Measurements from ENCODE around the gene MEF2C. TPM values are rescaled to one million over a fixed set of nuclear protein-coding genes. Genes with fewer than 3 reads are reported as not detected.

MEF2C gene
- total RNA-seq, 1 donor from 2014 or later: 54.2 TPM

DNA sequence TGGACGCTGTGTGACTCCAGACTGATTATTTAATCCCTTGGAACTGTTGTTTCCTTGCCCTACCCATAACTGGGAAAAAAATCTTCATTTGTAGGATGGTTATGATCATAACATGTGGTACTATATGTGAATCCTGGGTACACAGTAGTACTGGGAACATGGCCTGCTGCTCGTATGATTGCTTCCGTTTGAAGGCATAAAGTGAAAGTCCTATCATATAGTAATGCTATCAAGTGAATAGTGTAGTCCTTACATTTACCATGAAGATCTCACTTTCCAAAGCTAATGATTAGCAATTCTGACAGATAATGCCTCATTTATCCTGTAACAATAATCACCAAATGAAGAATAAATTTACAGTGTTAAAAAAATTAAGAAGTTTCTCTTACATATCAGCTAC is 53.2 kb downstream of the MEF2C start:
- intact Hi-C loops (cut with micrococcal nuclease): loop anchor here (5.0 kb wide), 1 partner anchor 53 kb away; the partner anchor contains the start of gene MEF2C
- Histone ChIP-seq H3K9me3 (replicated peaks) (no peaks in the 10 kb centered on the region), H3K27me3 (ENCODE audit: low read depth) (no peaks in the 10 kb centered on the region), H3K4me1 (peaks cover 97% of the 10 kb centered on the region), H3K27ac (replicated peaks) (peak overlapping the region; percentile 89), H3K36me3 (no peaks in the 10 kb centered on the region), H3K4me3 (peak overlapping the region; percentile 47)
- TF ChIP-seq, protein P1, sequence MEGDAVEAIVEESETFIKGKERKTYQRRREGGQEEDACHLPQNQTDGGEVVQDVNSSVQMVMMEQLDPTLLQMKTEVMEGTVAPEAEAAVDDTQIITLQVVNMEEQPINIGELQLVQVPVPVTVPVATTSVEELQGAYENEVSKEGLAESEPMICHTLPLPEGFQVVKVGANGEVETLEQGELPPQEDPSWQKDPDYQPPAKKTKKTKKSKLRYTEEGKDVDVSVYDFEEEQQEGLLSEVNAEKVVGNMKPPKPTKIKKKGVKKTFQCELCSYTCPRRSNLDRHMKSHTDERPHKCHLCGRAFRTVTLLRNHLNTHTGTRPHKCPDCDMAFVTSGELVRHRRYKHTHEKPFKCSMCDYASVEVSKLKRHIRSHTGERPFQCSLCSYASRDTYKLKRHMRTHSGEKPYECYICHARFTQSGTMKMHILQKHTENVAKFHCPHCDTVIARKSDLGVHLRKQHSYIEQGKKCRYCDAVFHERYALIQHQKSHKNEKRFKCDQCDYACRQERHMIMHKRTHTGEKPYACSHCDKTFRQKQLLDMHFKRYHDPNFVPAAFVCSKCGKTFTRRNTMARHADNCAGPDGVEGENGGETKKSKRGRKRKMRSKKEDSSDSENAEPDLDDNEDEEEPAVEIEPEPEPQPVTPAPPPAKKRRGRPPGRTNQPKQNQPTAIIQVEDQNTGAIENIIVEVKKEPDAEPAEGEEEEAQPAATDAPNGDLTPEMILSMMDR (IDR thresholded peaks at IDR 0.05; ENCODE audit: borderline replicate concordance): no peak
- no peak for DNase-seq

DNA sequence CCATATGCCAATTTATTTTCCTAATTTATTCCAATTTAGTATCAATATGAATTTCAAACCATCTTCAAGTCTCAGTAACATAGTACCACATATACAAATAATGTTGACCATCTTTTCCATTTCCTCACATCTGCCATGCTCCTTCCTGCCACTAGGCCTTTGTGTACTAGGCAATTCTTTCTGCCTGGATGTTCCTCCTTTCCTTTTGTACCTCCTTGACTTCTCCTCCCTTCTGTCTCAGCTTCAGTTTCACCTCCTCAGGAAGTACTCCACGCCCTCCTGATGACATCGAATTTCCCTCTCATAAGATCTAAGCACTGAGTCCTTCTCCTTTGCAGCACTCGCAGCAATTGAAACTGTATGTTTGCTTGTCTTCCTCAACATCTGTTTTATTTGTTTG is 53.9 kb downstream of the MEF2C start:
- no peaks in the 10 kb centered on the region for H3K27me3 ChIP-seq (ENCODE audit: low read depth)
- DNase-seq: no peak
- peak overlapping the region; percentile 47 for H3K4me3 ChIP-seq
- H3K36me3 ChIP-seq: no peaks in the 10 kb centered on the region
- TF ChIP-seq, protein P1 (IDR thresholded peaks at IDR 0.05; ENCODE audit: borderline replicate concordance): peak; percentile 59
- intact Hi-C loops (cut with micrococcal nuclease): loop anchor here (5.0 kb wide), 1 partner anchor 53 kb away; the partner anchor contains the start of gene MEF2C
- H3K9me3 ChIP-seq (replicated peaks): no peaks in the 10 kb centered on the region
- peak overlapping the region; percentile 89 for H3K27ac ChIP-seq (replicated peaks)
- peaks cover 97% of the 10 kb centered on the region for H3K4me1 ChIP-seq

DNA sequence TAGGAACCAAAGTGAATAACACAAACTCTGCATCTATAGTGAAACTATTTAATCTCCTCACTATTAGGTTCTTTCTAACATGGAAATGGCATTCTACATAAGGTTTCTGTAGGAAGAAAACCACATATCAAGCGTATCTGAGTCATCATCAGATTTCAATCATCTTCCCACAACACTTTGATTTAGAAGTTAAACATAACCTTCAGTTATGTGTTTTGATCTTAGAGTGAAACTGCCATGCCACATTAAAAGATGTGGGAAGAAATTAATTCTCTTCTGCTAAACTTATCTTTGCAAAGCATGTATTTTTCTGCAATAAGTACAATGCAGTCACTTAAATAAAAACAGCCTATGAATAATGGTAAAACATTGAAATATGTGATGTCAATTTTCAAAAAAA is 55.0 kb downstream of the MEF2C start:
- Histone ChIP-seq H3K27me3 (ENCODE audit: low read depth) (no peaks in the 10 kb centered on the region), H3K9me3 (replicated peaks) (no peaks in the 10 kb centered on the region), H3K36me3 (no peaks in the 10 kb centered on the region), H3K4me3 (peak overlapping the region; percentile 40), H3K27ac (replicated peaks) (peak overlapping the region; percentile 89), H3K4me1 (peaks cover 97% of the 10 kb centered on the region)
- DNase-seq: no peak
- TF ChIP-seq, protein P1 (IDR thresholded peaks at IDR 0.05; ENCODE audit: borderline replicate concordance): no peak
- intact Hi-C loops (cut with micrococcal nuclease): loop anchor here (5.0 kb wide), 1 partner anchor 54 kb away; the partner anchor contains the start of gene MEF2C

DNA sequence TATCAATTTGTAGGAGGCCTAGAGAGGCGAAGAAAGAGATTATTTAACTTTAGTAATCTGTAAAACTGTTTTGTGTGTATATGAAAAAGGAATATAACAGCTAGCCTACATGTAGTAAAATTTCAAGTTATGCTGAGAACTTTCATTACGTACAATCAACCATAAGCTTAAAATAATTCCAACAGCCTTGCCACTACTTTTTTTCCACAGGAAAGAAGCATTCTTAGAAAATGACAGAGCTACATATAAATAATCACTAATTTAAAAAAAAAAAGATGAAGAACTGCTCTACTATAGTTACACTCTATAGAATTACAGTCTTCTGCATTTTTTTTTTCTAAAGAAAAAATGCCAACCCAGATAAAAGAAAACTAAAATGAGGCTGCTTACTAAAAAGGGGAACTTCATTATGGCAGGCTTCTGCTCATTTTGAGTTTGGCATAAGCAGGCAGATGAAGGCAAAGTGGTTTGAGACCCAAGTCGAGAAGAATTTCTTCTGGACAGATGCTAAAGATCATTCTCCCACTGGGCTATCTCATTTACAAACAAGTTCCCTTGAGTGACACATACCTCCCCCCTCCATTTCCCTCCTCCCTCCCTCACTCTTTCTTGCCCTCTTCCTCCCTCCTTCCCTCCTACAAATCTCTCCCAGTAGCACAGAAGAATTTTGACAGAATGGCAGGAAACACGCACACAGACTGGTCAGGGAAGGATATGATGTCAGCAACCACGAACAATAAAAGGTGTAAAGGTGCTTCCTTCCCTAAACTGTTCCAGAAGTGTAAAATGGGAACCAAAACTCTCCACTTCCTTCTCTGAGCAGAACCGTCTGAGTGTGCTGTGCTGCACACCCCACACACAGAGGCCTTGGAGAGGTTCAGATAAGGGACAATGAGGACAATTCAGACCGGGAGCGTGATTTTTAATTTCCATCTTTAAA is 56.1 kb downstream of the MEF2C start:
- no peaks in the 10 kb centered on the region for H3K9me3 ChIP-seq (replicated peaks)
- TF ChIP-seq, protein P1 (IDR thresholded peaks at IDR 0.05; ENCODE audit: borderline replicate concordance): no peak
- peak overlapping the region; percentile 89 for H3K27ac ChIP-seq (replicated peaks)
- no peaks in the 10 kb centered on the region for H3K27me3 ChIP-seq (ENCODE audit: low read depth)
- DNase-seq: no peak
- peaks cover 11% of the 10 kb centered on the region for H3K36me3 ChIP-seq
- peaks cover 90% of the 10 kb centered on the region for H3K4me1 ChIP-seq
- peak overlapping the region; percentile 40 for H3K4me3 ChIP-seq
- intact Hi-C loops (cut with micrococcal nuclease): loop anchor here (5.0 kb wide), 1 partner anchor 55 kb away; the partner anchor contains the start of gene MEF2C

DNA sequence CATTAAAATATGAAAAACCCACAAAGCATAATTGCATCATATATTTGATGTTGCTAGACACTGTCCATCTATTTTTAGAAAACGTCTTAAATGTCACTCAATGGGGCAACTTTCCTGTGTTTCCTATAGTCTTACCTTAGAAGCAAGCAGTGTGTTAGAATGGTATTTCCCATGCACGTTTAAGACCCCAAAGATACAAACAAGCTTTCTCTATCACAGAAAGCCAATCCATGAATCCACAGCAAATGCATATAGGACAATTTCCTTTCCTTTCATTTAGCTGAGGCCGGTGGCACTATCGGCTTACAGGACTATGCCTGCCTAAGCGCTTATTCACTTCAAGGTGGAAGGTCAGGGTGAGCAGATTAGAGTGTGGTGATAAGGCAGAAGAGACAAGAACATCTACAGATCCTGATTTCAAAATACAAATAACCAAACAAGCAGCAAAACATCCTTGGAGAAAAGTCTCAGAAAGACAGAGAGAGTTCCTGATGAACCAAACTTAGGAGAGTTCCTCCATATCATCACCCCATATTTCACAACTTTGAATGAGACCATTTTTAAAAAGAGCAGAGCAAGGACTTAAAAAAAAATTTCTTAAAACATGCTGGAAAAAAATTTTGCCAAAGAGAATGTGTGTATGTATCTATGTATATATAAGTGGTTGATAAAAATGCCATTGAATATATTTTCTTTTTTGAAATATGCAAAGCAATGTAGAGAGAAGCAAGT is 57.2 kb downstream of the MEF2C start:
- H3K9me3 ChIP-seq (replicated peaks): no peaks in the 10 kb centered on the region
- no peaks in the 10 kb centered on the region for H3K27me3 ChIP-seq (ENCODE audit: low read depth)
- no peak for DNase-seq
- TF ChIP-seq, protein P1 (IDR thresholded peaks at IDR 0.05; ENCODE audit: borderline replicate concordance): no peak
- H3K27ac ChIP-seq (replicated peaks): peak overlapping the region; percentile 89
- H3K4me1 ChIP-seq: peaks cover 83% of the 10 kb centered on the region
- intact Hi-C loops (cut with micrococcal nuclease): loop anchor here (5.0 kb wide), 1 partner anchor 57 kb away; the partner anchor contains the start of gene MEF2C
- peaks cover 13% of the 10 kb centered on the region for H3K36me3 ChIP-seq
- H3K4me3 ChIP-seq: peak overlapping the region; percentile 48
